Endometrial microvascular endothelial cells (primary cell): Measurements from ENCODE around the gene SYTL3. TPM values are rescaled to one million over a fixed set of nuclear protein-coding genes. Genes with fewer than 3 reads are reported as not detected.

Source experiments
- in situ Hi-C: cut with HindIII; loops from 2 replicates; pipeline ENCODE4 v1.10.0; 2017; ENCODE audit warnings: low sequenced_read_pairs, low pct_unique_long_range_greater_than_20kb; ENCODE audit errors: inconsistent ontology term
- total RNA-seq: library from RNA; depleted of rRNA; stranded (reverse); fragments of >200 nt; gene quantifications from one replicate; pipeline ENCODE4 v1.2.3, GENCODE V29; 2015; ENCODE audit errors: inconsistent ontology term

The SYTL3 gene
- total RNA-seq, 1 donor from 2014 or later, result 7.3 TPM

- in situ Hi-C loops, result no loop called here
These were observed 163.2 kb downstream of the SYTL3 start for GRCh38 chr6:158813032-158813431.

Other genes with a start within 250 kb of the SYTL3 start
- gene TMEM181, start 90.0 kb upstream of the SYTL3 start, total RNA-seq, result 28.0 TPM
- 169 TPM for gene DYNLT1, start 5.3 kb upstream of the SYTL3 start, total RNA-seq
- gene EZR, start 169.3 kb downstream of the SYTL3 start, total RNA-seq, result 101 TPM